Stimulated activated CD8-positive, alpha-beta memory T cell treated with anti-CD3 and anti-CD28 coated beads, Interleukin-15, amount 100 ng/mL, for 1 hour (primary cell): ENCODE results near the gene PKHD1.

Experiments
- DNase-seq: peaks from one replicate; pipeline ENCODE4 v3.0.0-alpha.2; 2020; ENCODE audit warnings: low read depth

Gene PKHD1

DNA sequence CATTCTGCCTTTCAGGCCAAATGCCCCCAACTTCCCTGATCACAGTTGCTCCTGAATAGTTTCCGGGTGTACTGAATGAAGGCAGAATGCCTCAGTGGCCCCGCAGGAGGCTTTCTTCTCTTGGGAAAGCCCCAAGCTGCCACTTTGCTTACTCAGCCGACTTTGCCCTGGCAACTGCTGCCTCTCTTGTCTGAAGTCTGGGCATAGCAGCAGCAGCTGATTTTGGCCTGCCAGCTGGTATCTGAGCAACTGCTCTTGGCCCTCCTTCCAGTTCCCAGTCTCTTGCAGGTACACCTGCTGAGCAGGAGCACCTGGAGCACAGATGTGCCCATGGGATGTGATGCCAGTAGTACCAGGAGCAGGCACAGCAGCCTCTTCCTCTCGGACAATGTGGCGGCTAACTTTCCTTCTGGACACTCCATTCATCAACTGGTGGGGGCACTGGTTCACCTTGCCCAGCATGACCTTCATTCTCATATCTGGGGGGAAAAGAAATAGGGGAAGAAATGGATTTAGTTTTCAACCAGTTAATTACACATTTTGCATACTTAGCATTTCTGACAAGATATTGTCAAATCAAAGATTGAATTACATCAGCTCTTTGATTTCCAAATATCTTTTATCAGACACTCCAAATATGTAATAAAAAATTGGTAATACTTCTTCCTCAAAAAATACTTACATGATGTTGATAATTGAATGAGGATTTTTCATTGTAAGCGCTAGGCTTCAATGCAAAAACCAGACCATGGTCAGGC, 468.2 kb downstream of the PKHD1 start:
- no peak for DNase-seq

DNA sequence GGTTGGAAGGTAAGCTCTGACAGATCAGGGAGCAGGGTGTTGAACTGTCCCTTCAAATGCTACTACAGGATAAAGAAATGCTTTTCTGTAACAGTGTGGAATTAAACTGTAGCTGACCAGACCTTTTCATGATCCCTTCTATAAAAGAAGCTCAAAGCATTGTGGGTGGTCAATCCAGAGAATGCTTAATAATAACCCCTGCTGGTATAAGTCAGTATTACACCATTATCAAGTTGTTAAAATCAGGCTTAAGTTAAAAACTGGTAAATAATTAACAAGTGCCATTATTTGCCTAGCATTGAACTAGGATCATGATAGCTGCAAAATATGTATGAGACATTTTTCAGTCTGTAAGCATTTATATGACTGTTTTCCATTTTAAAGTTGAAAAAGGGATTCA, 468.9 kb downstream of the PKHD1 start:
- no peak for DNase-seq

DNA sequence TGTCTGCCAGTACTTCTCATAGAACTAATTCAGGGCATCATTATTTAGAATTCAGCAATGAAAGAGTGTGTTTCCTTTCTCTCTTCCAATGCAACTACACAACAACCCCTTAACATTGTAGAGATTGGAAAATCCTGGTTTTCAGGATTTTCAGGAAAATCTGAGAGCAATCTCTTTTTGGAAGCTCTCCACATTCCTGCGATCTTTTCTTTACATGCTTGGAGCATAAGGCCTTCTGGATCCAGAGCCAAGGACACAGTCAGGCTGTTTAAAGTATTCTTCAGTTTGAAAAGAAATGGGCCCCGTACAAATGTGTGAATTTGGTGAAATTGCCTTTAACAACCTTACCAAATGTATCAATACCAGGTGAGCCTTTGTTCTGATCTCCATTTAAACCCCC, 469.7 kb downstream of the PKHD1 start:
- no peak for DNase-seq

DNA sequence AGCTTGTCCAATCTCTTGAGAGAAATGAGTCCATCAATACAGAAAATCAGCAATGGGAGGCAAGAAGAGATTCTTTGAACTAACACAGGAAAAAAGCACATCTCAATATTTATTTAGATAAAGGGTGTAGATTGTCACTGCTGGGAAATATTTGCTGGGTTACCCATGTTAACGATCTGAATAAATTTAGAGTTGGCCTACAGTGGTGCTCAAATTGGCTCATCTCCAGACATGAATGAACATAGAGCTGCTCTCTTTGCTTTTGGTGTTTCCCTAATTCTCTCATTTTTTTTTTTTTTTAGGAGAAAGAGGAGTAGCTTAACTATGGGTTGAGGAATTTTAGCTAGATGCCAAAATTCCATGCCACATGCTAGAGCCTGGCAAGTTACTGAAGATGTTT, 471.2 kb downstream of the PKHD1 start:
- no peak for DNase-seq

DNA sequence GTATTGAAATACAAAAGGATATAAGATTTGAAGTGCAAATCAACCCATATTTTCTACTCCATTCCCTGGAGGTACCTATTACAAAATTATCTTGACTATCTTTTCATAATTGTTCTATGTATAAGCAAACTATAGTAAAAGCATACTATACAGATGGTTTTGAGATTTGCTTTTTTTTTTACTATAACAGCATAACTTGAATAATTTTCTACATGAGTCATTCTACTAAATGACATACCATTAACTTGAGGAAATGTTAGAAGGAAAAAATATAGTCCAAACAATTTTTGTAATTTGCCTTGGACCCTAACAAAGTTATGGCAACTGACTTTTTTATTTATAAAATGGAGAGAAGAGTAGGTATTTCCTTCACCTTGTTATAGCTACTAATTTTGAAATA, 472.7 kb downstream of the PKHD1 start:
- DNase-seq = no peak

DNA sequence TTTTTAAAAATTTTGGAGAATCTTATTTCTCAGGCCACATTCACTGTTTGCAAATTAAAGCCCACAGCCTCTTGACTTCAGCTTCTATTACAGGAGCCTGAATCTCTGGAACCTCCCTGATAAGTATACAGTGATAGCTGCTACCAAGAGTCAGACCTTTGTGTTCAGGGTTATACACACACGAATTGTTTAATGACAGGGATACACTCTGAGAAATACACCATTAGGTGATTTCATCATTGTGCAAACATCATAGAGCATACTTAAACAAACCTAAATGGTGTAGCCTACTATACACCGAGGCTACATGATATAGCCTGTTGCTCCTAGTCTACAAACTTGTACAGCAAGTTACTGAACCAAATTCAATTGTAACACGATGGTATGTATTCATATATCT, 473.9 kb downstream of the PKHD1 start:
- DNase-seq = no peak

DNA sequence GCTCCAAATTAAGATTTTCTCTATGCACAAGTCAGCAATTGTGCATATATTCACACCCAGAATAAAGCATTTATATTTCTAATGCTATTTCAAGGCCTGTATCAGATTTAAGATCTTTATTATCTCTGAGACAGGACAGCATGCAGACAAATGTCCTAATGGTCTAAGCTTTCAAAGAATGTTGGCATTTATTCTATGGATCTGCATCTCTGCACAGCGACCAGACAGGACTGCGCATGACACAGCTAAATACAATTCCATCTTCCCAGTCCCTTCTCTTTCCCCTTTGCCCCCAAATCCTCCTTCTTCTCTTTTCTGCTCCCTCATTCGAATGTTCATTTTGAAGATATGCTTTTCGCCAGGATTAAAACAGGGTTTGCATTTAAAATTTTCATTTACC, 478.5 kb downstream of the PKHD1 start:
- DNase-seq = no peak

DNA sequence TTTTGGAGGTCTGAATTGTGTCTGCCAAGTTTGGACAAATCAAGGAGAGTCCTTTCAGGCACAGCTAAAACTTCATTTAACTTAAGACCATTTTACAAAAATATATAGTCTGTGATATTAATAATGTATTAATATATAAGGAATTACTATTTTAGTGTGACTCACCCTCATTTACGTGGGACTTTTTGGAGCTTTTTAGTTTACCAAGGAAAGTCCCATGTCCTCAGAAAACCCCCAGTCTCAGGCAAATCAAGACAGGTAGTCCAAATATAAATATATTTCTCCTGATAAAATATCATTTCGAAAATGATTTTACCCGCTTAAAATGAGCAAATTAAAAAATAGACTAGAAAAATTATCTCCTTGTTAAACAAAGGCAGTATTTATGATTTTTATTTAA, 479.0 kb downstream of the PKHD1 start:
- no peak for DNase-seq

DNA sequence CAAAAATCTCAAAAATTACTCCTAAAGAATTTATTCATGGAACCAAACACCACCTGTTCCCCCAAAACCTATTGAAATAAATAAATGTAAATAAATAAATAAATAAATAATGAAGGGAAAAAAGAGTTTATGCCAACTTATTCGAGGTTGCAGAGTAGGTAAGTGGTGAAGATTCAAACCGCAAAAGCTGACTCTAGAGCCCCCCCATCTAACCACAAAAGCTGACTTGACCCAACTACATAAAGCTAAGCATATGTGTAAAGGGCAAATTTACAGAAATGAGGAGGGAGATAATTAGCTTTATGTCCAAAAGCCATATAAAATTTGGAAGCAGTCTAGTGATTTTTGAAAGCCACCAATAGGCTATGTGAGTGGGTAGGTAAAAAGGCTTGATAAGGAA, 486.9 kb downstream of the PKHD1 start:
- DNase-seq = no peak

DNA sequence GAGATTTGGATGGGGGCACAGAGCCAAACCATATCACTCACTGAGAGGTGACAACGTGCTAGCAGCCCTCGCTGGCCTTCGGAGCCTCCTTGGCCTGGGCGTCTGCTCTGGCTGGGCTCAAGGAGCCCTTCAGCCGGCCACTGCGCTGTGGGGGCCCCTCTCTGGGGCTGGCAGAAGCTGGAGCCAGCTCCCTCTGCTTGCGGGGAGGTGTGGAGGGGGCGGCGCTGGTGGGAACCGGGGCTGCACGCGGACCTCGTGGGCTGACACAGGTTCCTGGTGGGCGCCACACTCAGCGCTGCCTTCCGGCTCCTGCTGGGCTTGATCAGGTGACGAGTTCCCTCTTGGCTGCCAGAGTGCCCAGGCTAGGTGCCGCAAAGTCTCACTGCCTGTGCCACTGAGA, 489.2 kb downstream of the PKHD1 start:
- no peak for DNase-seq

DNA sequence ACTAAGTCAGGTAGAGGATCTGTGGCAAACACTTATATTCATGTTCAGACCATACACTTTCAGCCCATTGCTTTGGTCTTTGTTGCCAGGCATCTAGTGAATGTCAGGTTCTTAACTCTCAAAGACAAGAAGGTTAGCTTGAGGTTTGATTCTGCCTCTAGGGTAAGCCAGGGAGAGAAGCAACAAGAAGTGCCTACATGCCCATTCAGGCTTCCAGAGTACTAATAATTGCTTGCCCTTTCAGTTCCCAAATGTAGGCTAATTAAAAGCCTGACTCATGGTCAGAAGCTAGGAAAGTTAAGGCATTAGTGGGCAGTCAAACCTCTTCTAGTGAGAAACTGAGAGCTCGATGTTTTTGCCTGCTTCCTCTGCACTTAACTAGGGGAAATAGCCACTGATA, 492.4 kb downstream of the PKHD1 start:
- no peak for DNase-seq

DNA sequence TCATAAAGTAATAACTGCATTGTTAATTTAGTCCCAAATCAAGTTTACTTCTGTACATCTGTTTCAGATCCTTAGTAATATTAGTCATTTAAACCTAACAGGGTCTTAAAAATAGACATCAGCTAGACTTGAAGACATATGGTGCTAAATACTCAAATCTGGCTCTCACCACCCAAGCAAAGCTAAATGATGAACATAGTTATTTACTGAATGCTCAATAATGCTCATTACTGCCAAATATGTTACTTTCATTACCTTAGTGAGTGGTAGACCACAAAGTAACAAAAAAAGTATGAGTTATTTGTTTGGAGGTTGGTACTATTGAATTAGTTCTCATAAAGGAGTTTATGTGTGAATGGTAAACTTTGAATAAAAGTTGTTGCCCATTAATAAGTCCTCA, 502.1 kb downstream of the PKHD1 start:
- DNase-seq = no peak

DNA sequence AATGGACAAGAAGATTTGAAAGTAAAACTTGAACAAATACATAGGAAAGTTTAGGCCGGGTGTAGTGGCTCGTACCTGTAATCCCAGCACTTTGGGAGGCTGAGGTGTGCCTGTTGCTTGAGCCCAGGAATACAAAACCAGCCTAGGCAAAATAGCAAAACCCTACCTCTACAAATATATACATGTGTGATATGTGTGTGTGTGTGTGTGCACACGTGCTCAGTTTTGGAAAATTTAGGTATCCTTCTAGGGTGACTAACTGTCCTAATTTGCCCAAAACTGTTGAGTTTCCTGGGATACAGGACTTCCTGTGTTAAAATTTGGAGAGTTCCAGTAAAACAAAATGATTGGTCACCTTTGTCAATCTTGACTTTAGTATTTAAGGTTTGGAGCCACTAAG, 503.2 kb downstream of the PKHD1 start:
- DNase-seq = no peak

DNA sequence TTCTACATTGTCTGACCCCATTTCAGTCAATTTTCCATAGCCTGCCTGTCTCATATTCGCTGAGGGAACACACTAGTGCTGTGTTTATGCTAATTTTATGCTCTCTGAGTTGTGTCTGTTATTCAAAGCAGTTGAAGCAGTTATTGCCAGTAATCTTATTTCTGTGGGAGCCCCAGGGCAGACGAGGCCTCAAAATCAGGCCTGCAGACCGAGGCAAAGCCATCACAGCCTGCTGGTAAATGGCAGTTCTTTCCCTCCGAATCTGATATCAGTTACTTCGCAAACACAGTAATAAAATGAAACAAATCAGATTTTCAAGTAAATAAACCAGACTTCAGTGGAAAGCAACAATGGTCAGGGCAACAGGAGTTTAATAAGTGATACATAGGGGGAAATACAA, 508.4 kb downstream of the PKHD1 start:
- no peak for DNase-seq

DNA sequence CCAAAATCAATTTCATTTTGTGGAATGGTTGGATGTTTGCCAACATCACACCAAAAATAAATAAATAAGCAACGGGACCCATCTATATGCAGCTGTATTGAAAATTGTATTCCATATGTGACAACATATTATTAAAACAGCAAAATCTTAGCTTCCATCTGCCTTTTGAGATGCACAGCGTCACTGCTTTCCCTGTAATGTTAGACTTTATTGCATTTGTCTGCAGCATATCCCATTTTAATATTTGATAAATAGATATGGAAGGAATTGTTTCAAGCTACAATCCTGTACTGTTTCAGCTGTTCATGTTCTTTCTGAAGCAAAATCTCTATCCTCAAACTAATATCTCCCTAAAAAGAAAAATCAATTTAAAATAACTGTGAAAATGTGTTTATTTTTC, 509.1 kb downstream of the PKHD1 start:
- DNase-seq = no peak

DNA sequence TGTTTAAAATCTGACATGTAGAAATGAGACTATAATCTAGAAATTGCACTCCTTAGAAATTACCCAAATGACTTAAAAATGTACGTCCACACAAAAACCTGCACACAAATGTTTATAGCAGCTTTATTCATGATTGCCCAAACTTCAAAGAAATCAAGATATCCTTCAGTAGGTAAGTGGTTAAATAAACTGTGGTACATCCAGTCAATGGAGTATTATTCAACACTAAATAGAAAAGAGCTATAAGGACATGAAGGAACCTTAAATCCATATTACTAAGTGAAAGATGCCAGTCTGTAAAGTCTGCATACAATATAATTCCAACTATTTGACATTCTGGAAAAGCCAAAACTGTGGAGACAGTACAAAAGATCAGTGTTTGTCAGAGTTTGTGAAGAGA, 513.4 kb downstream of the PKHD1 start:
- no peak for DNase-seq

DNA sequence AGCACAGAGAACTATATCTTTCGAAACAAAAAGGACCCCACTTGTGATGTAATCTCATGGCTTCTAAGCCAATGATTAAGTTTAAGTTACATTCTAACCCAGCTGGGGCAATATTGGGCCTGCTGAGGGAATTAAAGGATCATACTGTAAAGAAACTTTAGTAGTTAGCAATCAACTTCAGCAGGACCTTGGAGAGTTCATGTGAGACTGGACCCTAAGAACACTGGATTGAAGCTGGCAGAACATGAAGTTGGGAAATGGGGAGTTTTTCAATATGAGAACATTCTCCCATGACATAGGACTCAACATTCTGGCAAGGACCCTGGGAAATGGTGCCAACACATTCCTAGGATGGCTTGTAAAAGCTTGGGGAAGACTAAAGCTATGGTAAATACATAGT, 516.2 kb downstream of the PKHD1 start:
- DNase-seq = no peak

DNA sequence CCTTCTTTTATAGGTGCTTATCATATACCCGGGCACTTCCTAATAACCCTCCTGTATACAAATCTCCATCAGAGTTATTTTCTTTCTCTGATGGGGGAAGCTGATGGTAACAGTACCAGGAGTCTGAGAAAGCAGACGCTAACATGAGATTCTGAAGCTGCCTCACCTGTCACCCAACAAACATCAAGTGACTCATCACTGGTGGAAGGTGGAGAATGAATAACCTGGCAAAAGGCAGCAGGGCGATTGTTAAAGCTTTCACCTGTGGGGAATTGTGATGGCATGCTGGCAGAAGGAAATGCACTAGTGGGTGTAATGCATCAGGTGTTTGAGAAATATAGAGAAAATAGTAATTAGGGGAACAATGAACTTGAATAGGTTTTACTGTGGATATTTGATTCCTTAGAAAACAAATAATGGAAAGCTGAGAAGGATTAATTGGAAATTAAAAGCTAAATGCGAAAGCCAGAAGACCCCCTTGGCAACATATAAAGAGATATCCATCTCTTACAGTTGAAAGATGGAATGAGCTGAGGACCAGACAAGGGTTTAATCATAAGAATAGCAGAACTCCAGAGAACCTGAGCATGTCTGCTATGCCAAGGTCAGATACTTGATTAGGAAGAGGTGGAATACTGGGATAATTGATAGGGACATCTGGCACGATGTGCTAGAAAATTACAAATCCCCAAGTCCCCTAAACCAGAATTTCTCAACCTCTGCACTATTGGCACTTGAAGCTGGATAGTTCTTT, 517.1 kb downstream of the PKHD1 start:
- no peak for DNase-seq

DNA sequence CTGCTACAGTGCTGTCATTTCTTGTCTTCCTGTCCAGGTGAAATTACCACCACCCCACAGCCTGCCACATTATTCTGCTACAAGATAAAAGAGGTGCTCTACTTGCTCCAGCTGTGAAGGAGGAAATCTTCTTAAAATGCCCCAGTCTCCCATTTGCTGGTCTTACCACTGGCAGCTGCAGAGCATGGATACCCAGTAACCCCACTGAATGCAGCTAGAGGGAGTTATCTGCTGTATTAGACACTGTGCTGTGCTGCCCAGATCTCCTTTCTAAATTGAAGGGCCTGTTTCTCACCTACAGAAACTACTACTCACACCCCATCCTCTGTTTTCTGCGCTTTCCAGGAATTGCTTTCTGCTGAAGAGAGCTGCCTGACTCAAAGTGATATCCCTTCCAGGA, 517.8 kb downstream of the PKHD1 start:
- DNase-seq = no peak

DNA sequence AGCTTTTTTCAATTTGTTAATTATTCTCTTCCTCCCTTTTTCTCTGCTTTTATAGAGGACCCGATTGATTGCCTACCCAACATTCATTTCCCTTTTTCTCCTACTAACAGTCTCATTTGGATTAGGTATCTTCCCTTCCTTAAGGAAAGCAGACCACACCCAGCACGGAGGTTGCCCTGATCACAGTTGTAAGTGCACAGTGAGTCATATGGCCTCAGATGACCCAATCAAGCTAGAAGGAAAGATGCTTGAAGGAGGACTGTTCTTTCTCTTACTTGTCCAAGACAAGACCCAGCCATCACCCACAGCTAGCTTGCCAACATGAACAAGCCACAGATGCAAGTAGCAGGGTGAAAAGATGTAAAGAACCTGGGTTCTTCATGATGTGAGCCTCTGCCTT, 518.6 kb downstream of the PKHD1 start:
- DNase-seq = no peak

DNA sequence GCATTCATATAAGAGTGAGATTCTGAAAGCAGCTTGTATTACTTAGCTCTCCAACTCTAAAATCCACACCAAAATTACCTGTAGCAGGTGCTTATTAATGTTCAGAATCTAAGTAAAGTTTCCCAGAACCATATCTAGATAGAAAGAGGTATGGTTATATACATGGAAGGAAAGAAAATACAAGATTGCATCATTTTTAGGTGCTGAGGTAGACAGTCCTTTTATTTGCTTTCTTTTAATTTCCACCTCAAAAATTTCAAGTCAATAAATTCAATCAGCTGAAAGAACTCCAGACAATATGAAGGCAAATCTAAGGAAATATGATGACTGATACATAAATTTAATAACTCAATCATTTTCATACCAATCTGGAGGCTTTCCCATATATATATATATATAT, 521.9 kb downstream of the PKHD1 start:
- DNase-seq = no peak
